ENCODE data around the gene ZMIZ1.

DNA sequence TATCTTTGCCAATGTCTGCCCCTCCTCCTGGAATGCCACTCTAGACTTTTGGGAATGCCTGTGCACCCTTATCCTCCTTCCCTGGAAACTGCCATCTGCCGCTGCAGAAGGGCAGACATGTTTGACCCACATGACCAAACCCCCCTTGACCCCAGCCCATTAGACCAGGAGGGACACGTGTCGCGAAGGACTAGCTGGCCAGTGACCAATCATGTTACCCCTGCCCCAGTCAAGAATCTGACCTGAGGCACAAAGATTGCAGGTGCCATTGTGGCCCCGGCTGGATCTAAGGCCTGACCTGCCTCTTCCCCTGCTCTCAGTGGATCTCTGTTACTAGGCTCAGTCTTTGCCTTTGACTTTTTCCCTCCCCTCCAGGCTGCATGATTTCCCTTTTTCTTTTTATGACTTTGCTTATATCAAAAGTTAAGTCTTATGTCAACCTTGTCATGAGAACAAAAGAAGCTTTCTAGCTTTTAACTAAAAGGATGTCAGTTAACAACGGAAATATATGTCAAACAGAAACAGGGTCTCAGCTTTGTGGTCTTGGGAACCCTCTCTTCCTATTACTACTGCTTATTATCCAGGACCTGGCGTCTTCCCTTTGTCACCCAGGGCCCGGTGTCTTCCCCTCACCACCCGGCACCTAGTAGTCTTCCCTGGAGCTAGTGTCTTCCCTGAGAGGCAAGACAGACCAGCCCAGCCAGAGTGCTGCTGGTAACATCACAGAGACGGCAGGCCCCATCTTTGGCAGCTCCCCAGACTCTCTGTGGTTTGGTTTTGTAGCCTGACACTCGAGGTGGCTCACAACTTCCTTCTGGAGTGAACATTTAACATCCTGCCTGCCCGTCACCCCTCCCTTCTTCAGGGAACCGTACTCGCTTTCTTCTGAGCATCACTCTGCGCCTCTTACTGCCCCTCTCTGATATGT lies 254.1 kb downstream of the ZMIZ1 start:
- TF ChIP-seq, protein P1, sequence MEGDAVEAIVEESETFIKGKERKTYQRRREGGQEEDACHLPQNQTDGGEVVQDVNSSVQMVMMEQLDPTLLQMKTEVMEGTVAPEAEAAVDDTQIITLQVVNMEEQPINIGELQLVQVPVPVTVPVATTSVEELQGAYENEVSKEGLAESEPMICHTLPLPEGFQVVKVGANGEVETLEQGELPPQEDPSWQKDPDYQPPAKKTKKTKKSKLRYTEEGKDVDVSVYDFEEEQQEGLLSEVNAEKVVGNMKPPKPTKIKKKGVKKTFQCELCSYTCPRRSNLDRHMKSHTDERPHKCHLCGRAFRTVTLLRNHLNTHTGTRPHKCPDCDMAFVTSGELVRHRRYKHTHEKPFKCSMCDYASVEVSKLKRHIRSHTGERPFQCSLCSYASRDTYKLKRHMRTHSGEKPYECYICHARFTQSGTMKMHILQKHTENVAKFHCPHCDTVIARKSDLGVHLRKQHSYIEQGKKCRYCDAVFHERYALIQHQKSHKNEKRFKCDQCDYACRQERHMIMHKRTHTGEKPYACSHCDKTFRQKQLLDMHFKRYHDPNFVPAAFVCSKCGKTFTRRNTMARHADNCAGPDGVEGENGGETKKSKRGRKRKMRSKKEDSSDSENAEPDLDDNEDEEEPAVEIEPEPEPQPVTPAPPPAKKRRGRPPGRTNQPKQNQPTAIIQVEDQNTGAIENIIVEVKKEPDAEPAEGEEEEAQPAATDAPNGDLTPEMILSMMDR (IDR thresholded peaks at IDR 0.05), result no peak
- no peak for TF ChIP-seq POLR2A (IDR thresholded peaks at IDR 0.05)

Measured in suprapubic skin (tissue), 3 donors.